Measurements from ENCODE around the gene MCHR2.

Gene MCHR2

GRCh38 chr6:99905209-99906106, 88.6 kb downstream of the MCHR2 start:
- DNase-seq (ENCODE audit: low read depth in 2 of 2), result no peak

- no peak for DNase-seq (ENCODE audit: low read depth in 2 of 2)
These were observed 92.2 kb downstream of the MCHR2 start for GRCh38 chr6:99901596-99902384.

- DNase-seq (ENCODE audit: low read depth in 2 of 2), result no peak
These were observed 99.2 kb downstream of the MCHR2 start for GRCh38 chr6:99894815-99895214.

- DNase-seq (ENCODE audit: low read depth in 2 of 2), result no peak
These were observed 107.0 kb downstream of the MCHR2 start for GRCh38 chr6:99887066-99887465.

GRCh38 chr6:99885051-99885450, 109.0 kb downstream of the MCHR2 start:
- DNase-seq (ENCODE audit: low read depth in 2 of 2), result no peak

GRCh38 chr6:99882128-99882702, 111.8 kb downstream of the MCHR2 start:
- no peak for DNase-seq (ENCODE audit: low read depth in 2 of 2)

GRCh38 chr6:99879431-99879830, 114.6 kb downstream of the MCHR2 start:
- DNase-seq (ENCODE audit: low read depth in 2 of 2), result no peak

- DNase-seq (ENCODE audit: low read depth in 2 of 2), result no peak
These were observed 119.0 kb downstream of the MCHR2 start for GRCh38 chr6:99875068-99875467.

GRCh38 chr6:99873084-99873483, 120.9 kb downstream of the MCHR2 start:
- no peak for DNase-seq (ENCODE audit: low read depth in 2 of 2)

- no peak for DNase-seq (ENCODE audit: low read depth in 2 of 2)
These were observed 122.4 kb downstream of the MCHR2 start for GRCh38 chr6:99871641-99872040.

Measured in stimulated activated CD4-positive, alpha-beta T cell treated with anti-CD3 and anti-CD28 coated beads, Interleukin-12 subunit alpha, Interleukin-12 subunit beta, amount 100 ng/mL, for 24 hours (primary cell).